HEK293 (cell line): ENCODE measurements around the gene DROSHA.

Source experiments
- CTCF ChIP-seq: fragments of 450-650 bp; formaldehyde crosslinking; IDR thresholded peaks from 2 replicates; pipeline ENCODE4 v1.5.1; 2016; ENCODE audit warnings: missing biosample characterization, missing genetic modification characterization
- HOXA7 ChIP-seq: sonication (generic); formaldehyde crosslinking; IDR thresholded peaks from 2 replicates; pipeline ENCODE4 v1.8.1; 2022; ENCODE audit warnings: missing genetic modification reagents, borderline replicate concordance
- ZNF138 ChIP-seq: fragments of 450-650 bp; formaldehyde crosslinking; IDR thresholded peaks from 2 replicates; pipeline ENCODE4 v1.5.1; 2016; ENCODE audit warnings: missing biosample characterization, missing genetic modification characterization, borderline replicate concordance
- ZNF23 ChIP-seq: fragments of 450-650 bp; formaldehyde crosslinking; IDR thresholded peaks from 2 replicates; pipeline ENCODE4 v1.5.1; 2016; ENCODE audit warnings: missing biosample characterization, missing genetic modification characterization, borderline replicate concordance
- ZNF24 ChIP-seq: fragments of 450-650 bp; formaldehyde crosslinking; IDR thresholded peaks from 2 replicates; pipeline ENCODE4 v1.5.1; 2016; ENCODE audit warnings: missing biosample characterization, missing genetic modification characterization
- ZNF335 ChIP-seq: fragments of 450-650 bp; formaldehyde crosslinking; conservative IDR thresholded peaks from 2 replicates; pipeline ENCODE4 v1.5.1; 2016; ENCODE audit warnings: missing biosample characterization, missing genetic modification characterization
- ZNF416 ChIP-seq: fragments of 450-650 bp; formaldehyde crosslinking; IDR thresholded peaks from 2 replicates; pipeline ENCODE4 v1.5.1; 2016; ENCODE audit warnings: missing biosample characterization, missing genetic modification characterization
- ZNF514 ChIP-seq: fragments of 450-650 bp; formaldehyde crosslinking; IDR thresholded peaks from 2 replicates; pipeline ENCODE4 v1.5.1; 2016; ENCODE audit warnings: missing biosample characterization, missing genetic modification characterization
- ZNF560 ChIP-seq: fragments of 450-650 bp; formaldehyde crosslinking; IDR thresholded peaks from 2 replicates; pipeline ENCODE4 v1.5.1; 2017; ENCODE audit warnings: missing biosample characterization, missing genetic modification characterization, borderline replicate concordance
- ZNF580 ChIP-seq: fragments of 450-650 bp; formaldehyde crosslinking; IDR thresholded peaks from 2 replicates; pipeline ENCODE4 v1.5.1; 2016; ENCODE audit warnings: missing biosample characterization, missing genetic modification characterization

GRCh38 chr5:31477516-31477915 is 54.4 kb downstream of the DROSHA start:
- TF ChIP-seq ZNF560 (no peak), HOXA7 (CRISPR knock-in tag) (no peak), ZNF23 (no peak), ZNF335 (no peak), ZNF580 (tag by site-specific recombination) (no peak), ZNF416 (no peak), CTCF (tag by site-specific recombination) (no peak), ZNF24 (tag by site-specific recombination) (no peak), ZNF138 (tag by site-specific recombination) (no peak), ZNF514 (tag by site-specific recombination) (no peak)
